Vagina (tissue), 2 donors: ENCODE data around the gene PCAT7. TPM values are rescaled to one million over a fixed set of nuclear protein-coding genes. Genes with fewer than 3 reads are reported as not detected.

Experiments
- DNase-seq, 2 donors: peaks; one replicate each; pipeline ENCODE4 v3.0.0-alpha.2; 2017; ENCODE audit errors: extremely low spot score in 2 of 2
- H3K27ac ChIP-seq: fragments of 200-600 bp; sonication (generic); one replicate; pipeline ENCODE4 v1.5.1; 2019
- H3K27me3 ChIP-seq: fragments of 200-600 bp; sonication (generic); one replicate; pipeline ENCODE4 v1.5.1; 2019
- H3K36me3 ChIP-seq, 2 donors: fragments of 200-600 bp; sonication (generic); one replicate each; pipeline ENCODE4 v1.5.1; 2017 to 2019
- H3K4me1 ChIP-seq: fragments of 200-600 bp; sonication (generic); one replicate; pipeline ENCODE4 v1.5.1; 2019
- H3K4me3 ChIP-seq, 2 donors: fragments of 200-600 bp; sonication (generic); 1 replicate in 1 of 2; 2 replicates in 1 of 2; pipeline ENCODE4 v1.5.1; 2016 to 2019
- H3K9me3 ChIP-seq: fragments of 200-600 bp; sonication (generic); one replicate; pipeline ENCODE4 v1.5.1; 2019
- CTCF ChIP-seq, 3 experiments: fragments of 450-650 bp in 2 of 3; fragments of 200-600 bp in 1 of 3; sonication (generic) in 1 of 3; IDR thresholded peaks; one replicate each; pipeline ENCODE4 v1.5.1; 2017 to 2019; ENCODE audit warnings: antibody characterized with exemption in 3 of 3, mild to moderate bottlenecking in 2 of 3, moderate library complexity in 2 of 3
- POLR2A ChIP-seq, 2 donors: fragments of 450-650 bp; IDR thresholded peaks; one replicate each; pipeline ENCODE4 v1.6.1; 2017; ENCODE audit warnings: antibody characterized with exemption in 2 of 2, mild to moderate bottlenecking in 2 of 2, moderate library complexity in 2 of 2
- POLR2AphosphoS5 ChIP-seq, 2 donors: sonication (generic); formaldehyde crosslinking; IDR thresholded peaks; one replicate each; pipeline ENCODE4 v1.9.0; 2017; ENCODE audit warnings: antibody characterized with exemption in 2 of 2, mild to moderate bottlenecking in 2 of 2, low read depth in 1 of 2; ENCODE audit not compliant: insufficient read depth in 1 of 2
- intact Hi-C: fragments of 100-400 bp; cut with DNase I; formaldehyde crosslinking; loops from one replicate; pipeline ENCODE4 v1.15.1; 2023
- total RNA-seq: library from RNA; depleted of rRNA; stranded (reverse); fragments of >200 nt; gene quantifications from one replicate; pipeline ENCODE4 v1.2.3, GENCODE V29; 2016

PCAT7 gene
- total RNA-seq, 1 donor from 2014 or later: not detected

GRCh38 chr9:94545940-94546339 lies 8.9 kb upstream of the PCAT7 start:
- no peak for TF ChIP-seq POLR2A (IDR thresholded peaks at IDR 0.05)
- TF ChIP-seq CTCF (IDR thresholded peaks at IDR 0.05): no peak
- no peak for TF ChIP-seq POLR2AphosphoS5 (IDR thresholded peaks at IDR 0.05; ENCODE audit: insufficient read depth in 1 of 2, low read depth in 1 of 2)
- Histone ChIP-seq H3K27ac (no peak overlapping the region), H3K4me3 (no peak overlapping the region), H3K36me3 (no peaks in the 10 kb centered on the region), H3K27me3 (no peaks in the 10 kb centered on the region), H3K4me1 (no peaks in the 10 kb centered on the region), H3K9me3 (no peaks in the 10 kb centered on the region)
- no peak for DNase-seq
- intact Hi-C loops: no loop called here

GRCh38 chr9:94553029-94553938 lies 1.6 kb upstream of the PCAT7 start:
- H3K4me1 ChIP-seq: no peaks in the 10 kb centered on the region
- H3K4me3 ChIP-seq: no peak overlapping the region
- no peak for TF ChIP-seq CTCF (IDR thresholded peaks at IDR 0.05)
- TF ChIP-seq POLR2AphosphoS5 (IDR thresholded peaks at IDR 0.05; ENCODE audit: insufficient read depth in 1 of 2, low read depth in 1 of 2): no peak
- TF ChIP-seq POLR2A (IDR thresholded peaks at IDR 0.05): no peak
- H3K27me3 ChIP-seq: no peaks in the 10 kb centered on the region
- no peak for DNase-seq
- H3K9me3 ChIP-seq: no peaks in the 10 kb centered on the region
- intact Hi-C loops: no loop called here
- H3K36me3 ChIP-seq: no peaks in the 10 kb centered on the region
- H3K27ac ChIP-seq: no peak overlapping the region

GRCh38 chr9:94554078-94554438 lies 825 bp upstream of the PCAT7 start:
- Histone ChIP-seq H3K9me3 (no peaks in the 10 kb centered on the region), H3K27me3 (no peaks in the 10 kb centered on the region), H3K36me3 (no peaks in the 10 kb centered on the region), H3K27ac (no peak overlapping the region), H3K4me3 (no peak overlapping the region), H3K4me1 (no peaks in the 10 kb centered on the region)
- no peak for DNase-seq
- TF ChIP-seq CTCF (IDR thresholded peaks at IDR 0.05): no peak
- intact Hi-C loops: no loop called here

- H3K4me3 ChIP-seq: no peak overlapping the region
- H3K9me3 ChIP-seq: no peaks in the 10 kb centered on the region
- intact Hi-C loops: no loop called here
These were observed 2.5 kb downstream of the PCAT7 start for GRCh38 chr9:94557376-94557775.

More at GRCh38 chr9:94557376-94557775, 2.5 kb downstream of the PCAT7 start:
- H3K36me3 ChIP-seq: no peaks in the 10 kb centered on the region
- H3K27me3 ChIP-seq: no peaks in the 10 kb centered on the region
- no peak overlapping the region for H3K27ac ChIP-seq
- TF ChIP-seq POLR2A (IDR thresholded peaks at IDR 0.05) (no peak), CTCF (IDR thresholded peaks at IDR 0.05) (no peak), POLR2AphosphoS5 (IDR thresholded peaks at IDR 0.05; ENCODE audit: insufficient read depth in 1 of 2, low read depth in 1 of 2) (no peak)
- H3K4me1 ChIP-seq: no peaks in the 10 kb centered on the region
- no peak for DNase-seq
